ENCODE results near the gene PLXNA1.
A peak's percentile ranks its signal among the peaks of the same experiment; 100 is the strongest.

PLXNA1 gene

DNA sequence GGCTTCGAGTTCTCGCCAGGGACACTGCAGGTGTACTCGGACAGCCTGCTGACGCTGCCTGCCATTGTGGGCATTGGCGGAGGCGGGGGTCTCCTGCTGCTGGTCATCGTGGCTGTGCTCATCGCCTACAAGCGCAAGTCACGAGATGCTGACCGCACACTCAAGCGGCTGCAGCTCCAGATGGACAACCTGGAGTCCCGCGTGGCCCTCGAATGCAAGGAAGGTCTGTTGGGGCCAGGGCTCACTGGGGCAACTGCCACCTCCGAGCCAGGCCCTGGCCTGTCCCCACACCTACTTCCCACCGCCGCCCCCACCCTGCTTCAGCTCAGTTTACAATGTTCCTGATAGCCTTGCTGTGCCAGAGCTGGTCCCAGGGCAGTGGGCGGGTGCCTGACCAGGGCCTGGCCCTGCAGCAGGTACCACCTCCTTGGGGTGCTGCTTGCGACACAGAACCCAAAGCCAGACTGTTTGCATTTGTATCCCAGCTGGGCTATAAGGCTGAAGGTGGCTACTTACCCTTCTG lies 35.5 kb downstream of the PLXNA1 start:
- ATAC-seq: no peak
- TF ChIP-seq TCF4 (CRISPR knock-in tag; IDR thresholded peaks at IDR 0.05; ENCODE audit: borderline replicate concordance): no peak

DNA sequence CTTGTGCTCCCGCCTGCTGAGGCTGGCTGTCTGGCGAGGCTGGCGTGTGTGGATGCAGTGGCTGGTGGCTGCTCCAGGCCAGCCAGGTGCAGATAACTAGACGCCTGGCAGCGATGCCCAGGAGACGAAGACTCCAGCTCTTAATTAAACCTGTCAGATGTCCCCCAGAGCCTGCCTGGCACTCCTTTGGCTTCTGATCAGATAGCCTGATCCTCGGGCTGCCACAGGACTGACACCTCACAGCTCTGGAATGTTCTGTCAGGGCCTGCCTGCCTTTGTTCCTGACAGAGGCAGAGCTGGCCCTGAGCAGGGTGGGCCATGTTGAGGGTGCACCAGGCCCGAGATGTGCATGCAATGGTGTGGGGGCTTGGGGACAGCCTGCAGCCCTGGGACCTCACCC lies 36.5 kb downstream of the PLXNA1 start:
- peak; percentile 71 for ATAC-seq
- no peak for TF ChIP-seq ARNTL (CRISPR knock-in tag; IDR thresholded peaks at IDR 0.05; ENCODE audit: borderline replicate concordance, low read depth)
- TF ChIP-seq CSDC2 (CRISPR knock-in tag; IDR thresholded peaks at IDR 0.05): no peak
- no peak for TF ChIP-seq BACH2 (CRISPR knock-in tag; IDR thresholded peaks at IDR 0.05; ENCODE audit: borderline replicate concordance)
- TF ChIP-seq, protein P1, sequence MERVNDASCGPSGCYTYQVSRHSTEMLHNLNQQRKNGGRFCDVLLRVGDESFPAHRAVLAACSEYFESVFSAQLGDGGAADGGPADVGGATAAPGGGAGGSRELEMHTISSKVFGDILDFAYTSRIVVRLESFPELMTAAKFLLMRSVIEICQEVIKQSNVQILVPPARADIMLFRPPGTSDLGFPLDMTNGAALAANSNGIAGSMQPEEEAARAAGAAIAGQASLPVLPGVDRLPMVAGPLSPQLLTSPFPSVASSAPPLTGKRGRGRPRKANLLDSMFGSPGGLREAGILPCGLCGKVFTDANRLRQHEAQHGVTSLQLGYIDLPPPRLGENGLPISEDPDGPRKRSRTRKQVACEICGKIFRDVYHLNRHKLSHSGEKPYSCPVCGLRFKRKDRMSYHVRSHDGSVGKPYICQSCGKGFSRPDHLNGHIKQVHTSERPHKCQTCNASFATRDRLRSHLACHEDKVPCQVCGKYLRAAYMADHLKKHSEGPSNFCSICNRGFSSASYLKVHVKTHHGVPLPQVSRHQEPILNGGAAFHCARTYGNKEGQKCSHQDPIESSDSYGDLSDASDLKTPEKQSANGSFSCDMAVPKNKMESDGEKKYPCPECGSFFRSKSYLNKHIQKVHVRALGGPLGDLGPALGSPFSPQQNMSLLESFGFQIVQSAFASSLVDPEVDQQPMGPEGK (CRISPR knock-in tag; IDR thresholded peaks at IDR 0.05; ENCODE audit: borderline replicate concordance): no peak
- TF ChIP-seq GLIS3 (CRISPR knock-in tag; IDR thresholded peaks at IDR 0.05): no peak
- no peak for TF ChIP-seq OSR1 (CRISPR knock-in tag; IDR thresholded peaks at IDR 0.05)
- no peak for TF ChIP-seq ZNF565 (CRISPR knock-in tag; conservative IDR thresholded peaks at IDR 0.05; ENCODE audit: low read depth)
- TF ChIP-seq, protein P2, sequence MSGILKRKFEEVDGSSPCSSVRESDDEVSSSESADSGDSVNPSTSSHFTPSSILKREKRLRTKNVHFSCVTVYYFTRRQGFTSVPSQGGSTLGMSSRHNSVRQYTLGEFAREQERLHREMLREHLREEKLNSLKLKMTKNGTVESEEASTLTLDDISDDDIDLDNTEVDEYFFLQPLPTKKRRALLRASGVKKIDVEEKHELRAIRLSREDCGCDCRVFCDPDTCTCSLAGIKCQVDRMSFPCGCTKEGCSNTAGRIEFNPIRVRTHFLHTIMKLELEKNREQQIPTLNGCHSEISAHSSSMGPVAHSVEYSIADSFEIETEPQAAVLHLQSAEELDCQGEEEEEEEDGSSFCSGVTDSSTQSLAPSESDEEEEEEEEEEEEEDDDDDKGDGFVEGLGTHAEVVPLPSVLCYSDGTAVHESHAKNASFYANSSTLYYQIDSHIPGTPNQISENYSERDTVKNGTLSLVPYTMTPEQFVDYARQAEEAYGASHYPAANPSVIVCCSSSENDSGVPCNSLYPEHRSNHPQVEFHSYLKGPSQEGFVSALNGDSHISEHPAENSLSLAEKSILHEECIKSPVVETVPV (CRISPR knock-in tag; IDR thresholded peaks at IDR 0.05): no peak
- TF ChIP-seq ZC3H10 (CRISPR knock-in tag; IDR thresholded peaks at IDR 0.05): no peak
- TF ChIP-seq, protein P3, sequence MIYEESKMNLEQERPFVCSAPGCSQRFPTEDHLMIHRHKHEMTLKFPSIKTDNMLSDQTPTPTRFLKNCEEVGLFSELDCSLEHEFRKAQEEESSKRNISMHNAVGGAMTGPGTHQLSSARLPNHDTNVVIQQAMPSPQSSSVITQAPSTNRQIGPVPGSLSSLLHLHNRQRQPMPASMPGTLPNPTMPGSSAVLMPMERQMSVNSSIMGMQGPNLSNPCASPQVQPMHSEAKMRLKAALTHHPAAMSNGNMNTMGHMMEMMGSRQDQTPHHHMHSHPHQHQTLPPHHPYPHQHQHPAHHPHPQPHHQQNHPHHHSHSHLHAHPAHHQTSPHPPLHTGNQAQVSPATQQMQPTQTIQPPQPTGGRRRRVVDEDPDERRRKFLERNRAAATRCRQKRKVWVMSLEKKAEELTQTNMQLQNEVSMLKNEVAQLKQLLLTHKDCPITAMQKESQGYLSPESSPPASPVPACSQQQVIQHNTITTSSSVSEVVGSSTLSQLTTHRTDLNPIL (CRISPR knock-in tag; IDR thresholded peaks at IDR 0.05; ENCODE audit: low read depth): no peak
- no peak for TF ChIP-seq TCF4 (CRISPR knock-in tag; IDR thresholded peaks at IDR 0.05; ENCODE audit: borderline replicate concordance)
- TF ChIP-seq RARB (CRISPR knock-in tag; IDR thresholded peaks at IDR 0.05): no peak
- TF ChIP-seq, protein P4, sequence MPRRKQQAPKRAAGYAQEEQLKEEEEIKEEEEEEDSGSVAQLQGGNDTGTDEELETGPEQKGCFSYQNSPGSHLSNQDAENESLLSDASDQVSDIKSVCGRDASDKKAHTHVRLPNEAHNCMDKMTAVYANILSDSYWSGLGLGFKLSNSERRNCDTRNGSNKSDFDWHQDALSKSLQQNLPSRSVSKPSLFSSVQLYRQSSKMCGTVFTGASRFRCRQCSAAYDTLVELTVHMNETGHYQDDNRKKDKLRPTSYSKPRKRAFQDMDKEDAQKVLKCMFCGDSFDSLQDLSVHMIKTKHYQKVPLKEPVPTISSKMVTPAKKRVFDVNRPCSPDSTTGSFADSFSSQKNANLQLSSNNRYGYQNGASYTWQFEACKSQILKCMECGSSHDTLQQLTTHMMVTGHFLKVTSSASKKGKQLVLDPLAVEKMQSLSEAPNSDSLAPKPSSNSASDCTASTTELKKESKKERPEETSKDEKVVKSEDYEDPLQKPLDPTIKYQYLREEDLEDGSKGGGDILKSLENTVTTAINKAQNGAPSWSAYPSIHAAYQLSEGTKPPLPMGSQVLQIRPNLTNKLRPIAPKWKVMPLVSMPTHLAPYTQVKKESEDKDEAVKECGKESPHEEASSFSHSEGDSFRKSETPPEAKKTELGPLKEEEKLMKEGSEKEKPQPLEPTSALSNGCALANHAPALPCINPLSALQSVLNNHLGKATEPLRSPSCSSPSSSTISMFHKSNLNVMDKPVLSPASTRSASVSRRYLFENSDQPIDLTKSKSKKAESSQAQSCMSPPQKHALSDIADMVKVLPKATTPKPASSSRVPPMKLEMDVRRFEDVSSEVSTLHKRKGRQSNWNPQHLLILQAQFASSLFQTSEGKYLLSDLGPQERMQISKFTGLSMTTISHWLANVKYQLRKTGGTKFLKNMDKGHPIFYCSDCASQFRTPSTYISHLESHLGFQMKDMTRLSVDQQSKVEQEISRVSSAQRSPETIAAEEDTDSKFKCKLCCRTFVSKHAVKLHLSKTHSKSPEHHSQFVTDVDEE (CRISPR knock-in tag; IDR thresholded peaks at IDR 0.05): no peak
- TF ChIP-seq ZNF8 (CRISPR knock-in tag; IDR thresholded peaks at IDR 0.05): no peak
- no peak for TF ChIP-seq ZNF70 (CRISPR knock-in tag; IDR thresholded peaks at IDR 0.05)

DNA sequence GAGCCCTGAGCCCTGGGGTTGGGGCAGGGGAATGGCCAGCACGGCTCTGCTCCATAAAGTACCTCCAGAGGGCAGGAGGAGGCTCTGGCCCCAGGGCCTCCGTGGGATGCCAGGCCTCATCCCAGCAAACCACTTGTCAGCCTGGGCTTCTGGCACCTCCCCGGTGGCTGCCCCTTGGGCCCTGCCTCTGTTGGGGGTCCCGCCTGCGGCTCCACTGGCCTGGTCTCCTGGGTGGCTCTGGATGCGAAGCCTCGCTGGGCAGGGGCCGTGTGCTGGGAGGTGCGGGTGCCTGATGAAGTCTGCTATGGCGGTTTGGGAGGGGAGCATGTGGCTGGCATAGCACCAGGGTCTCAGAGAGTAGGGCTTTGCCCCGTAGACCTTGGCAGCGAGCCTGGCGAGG lies 37.6 kb downstream of the PLXNA1 start:
- no peak for ATAC-seq
- TF ChIP-seq TCF4 (CRISPR knock-in tag; IDR thresholded peaks at IDR 0.05; ENCODE audit: borderline replicate concordance): no peak
- TF ChIP-seq CSDC2 (CRISPR knock-in tag; IDR thresholded peaks at IDR 0.05): no peak
- TF ChIP-seq, protein P5, sequence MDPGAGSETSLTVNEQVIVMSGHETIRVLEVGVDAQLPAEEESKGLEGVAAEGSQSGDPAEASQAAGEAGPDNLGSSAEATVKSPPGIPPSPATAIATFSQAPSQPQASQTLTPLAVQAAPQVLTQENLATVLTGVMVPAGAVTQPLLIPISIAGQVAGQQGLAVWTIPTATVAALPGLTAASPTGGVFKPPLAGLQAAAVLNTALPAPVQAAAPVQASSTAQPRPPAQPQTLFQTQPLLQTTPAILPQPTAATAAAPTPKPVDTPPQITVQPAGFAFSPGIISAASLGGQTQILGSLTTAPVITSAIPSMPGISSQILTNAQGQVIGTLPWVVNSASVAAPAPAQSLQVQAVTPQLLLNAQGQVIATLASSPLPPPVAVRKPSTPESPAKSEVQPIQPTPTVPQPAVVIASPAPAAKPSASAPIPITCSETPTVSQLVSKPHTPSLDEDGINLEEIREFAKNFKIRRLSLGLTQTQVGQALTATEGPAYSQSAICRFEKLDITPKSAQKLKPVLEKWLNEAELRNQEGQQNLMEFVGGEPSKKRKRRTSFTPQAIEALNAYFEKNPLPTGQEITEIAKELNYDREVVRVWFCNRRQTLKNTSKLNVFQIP (CRISPR knock-in tag; IDR thresholded peaks at IDR 0.05; ENCODE audit: borderline replicate concordance, low read depth): no peak
- TF ChIP-seq ZNF8 (CRISPR knock-in tag; IDR thresholded peaks at IDR 0.05): no peak
- TF ChIP-seq TOX (CRISPR knock-in tag; IDR thresholded peaks at IDR 0.05; ENCODE audit: borderline replicate concordance): no peak
- TF ChIP-seq ARNTL (CRISPR knock-in tag; IDR thresholded peaks at IDR 0.05; ENCODE audit: borderline replicate concordance, low read depth): no peak
- TF ChIP-seq ZNF565 (CRISPR knock-in tag; conservative IDR thresholded peaks at IDR 0.05; ENCODE audit: low read depth): no peak
- TF ChIP-seq ISL1 (CRISPR knock-in tag; IDR thresholded peaks at IDR 0.05): no peak
- no peak for TF ChIP-seq ZFP30 (CRISPR knock-in tag; IDR thresholded peaks at IDR 0.05)
- no peak for TF ChIP-seq ESRRG (CRISPR knock-in tag; IDR thresholded peaks at IDR 0.05)
- TF ChIP-seq ZC3H10 (CRISPR knock-in tag; IDR thresholded peaks at IDR 0.05): no peak
- TF ChIP-seq, protein P1 (CRISPR knock-in tag; IDR thresholded peaks at IDR 0.05; ENCODE audit: borderline replicate concordance): no peak
- TF ChIP-seq RARB (CRISPR knock-in tag; IDR thresholded peaks at IDR 0.05): no peak
- TF ChIP-seq, protein P4 (CRISPR knock-in tag; IDR thresholded peaks at IDR 0.05): no peak
- no peak for TF ChIP-seq BACH2 (CRISPR knock-in tag; IDR thresholded peaks at IDR 0.05; ENCODE audit: borderline replicate concordance)
- TF ChIP-seq GLIS3 (CRISPR knock-in tag; IDR thresholded peaks at IDR 0.05): no peak
- TF ChIP-seq SNAI2 (CRISPR knock-in tag; IDR thresholded peaks at IDR 0.05): no peak
- no peak for TF ChIP-seq PPARA (CRISPR knock-in tag; IDR thresholded peaks at IDR 0.05; ENCODE audit: borderline replicate concordance)
